ENCODE results near the gene NLRP6.

Gene NLRP6

DNA sequence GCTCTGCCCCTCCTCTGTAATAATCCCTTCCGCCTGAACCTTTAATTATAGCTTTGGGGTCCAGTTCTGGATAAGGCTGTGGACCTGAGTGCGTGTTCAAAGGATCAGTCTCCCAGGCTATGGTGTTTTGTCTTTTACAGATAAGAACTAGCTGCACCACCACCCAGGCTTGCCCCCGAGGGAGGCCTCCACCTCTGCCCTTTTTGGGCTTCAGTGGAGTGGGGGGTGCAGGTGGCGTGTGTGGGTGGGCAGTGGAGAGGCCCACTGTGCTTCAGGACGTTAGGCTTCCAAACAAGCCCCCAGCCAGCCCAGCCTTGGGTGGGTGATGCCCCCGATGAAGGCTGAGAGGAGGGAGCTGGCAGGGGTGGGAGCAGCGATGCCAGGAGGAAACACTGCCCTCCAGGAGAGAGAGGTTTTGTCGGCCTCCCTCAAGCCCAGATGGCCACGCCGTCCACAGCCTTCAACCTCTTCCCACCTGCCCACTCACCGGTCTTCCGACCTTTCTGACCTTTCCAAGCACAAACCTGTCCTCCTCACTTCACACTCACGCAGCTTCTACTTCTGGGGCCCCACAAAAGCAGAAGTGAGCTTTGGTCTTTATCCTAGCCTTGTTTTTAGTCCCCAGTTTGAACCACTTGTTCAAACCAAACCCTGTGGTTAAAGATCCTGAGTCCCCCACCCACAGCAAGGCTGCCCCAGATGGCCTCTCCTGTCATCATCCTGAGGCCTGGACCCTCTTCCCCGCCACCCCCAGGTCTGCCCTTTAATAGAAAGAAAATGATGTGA is 21.1 kb upstream of the NLRP6 start:
- DNase-seq (ENCODE audit: low spot score) = no peak

DNA sequence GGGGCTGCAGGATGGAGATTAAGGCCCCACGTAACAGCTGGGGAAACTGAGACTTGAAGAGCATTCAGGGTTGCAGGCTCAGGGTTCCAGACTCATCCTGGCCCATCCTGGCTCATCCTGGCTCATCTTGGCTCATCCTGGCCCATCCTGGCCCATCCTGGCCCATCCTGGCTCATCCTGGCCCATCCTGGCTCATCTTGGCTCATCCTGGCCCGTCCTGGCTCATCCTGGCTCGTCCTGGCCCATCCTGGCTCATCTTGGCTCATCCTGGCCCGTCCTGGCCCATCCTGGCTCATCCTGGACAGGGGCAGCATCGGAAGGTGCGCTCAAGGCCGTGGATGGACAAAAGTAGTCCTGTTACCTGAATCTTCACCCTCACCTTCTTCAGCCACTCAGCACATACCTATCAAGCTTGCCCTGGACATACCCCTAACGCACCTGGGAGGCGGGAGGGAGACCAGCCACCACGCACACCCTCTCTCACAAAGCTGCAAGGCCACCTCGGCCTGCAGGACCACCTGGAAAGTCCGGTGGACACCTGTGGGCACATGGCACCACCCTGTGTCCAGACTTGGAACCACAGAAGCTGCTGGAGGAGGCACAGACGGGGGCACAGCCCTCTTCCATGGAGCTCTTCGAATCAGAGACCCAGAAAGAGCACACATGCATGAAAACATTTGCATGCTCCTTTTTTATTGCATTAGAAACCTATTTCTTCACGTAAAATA is 20.3 kb upstream of the NLRP6 start:
- DNase-seq (ENCODE audit: low spot score) = no peak

DNA sequence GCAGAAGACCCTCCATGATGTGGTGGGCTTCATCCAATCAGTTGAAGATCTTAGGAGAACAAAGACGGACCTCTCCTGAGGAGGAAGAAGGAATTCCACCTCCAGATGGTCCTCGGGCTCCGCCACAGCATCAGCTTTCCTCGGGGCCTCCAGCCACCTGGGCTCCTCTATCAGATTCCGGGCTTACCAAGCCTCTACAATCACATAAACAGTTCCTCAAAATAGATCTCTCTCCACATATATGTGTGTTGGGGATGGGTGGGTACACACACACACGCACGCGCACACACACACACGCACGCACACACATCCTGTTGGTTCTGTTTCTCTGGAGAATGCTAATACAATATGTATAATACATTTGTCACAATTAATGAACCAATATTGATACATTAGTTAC is 18.8 kb upstream of the NLRP6 start:
- no peak for DNase-seq (ENCODE audit: low spot score)

DNA sequence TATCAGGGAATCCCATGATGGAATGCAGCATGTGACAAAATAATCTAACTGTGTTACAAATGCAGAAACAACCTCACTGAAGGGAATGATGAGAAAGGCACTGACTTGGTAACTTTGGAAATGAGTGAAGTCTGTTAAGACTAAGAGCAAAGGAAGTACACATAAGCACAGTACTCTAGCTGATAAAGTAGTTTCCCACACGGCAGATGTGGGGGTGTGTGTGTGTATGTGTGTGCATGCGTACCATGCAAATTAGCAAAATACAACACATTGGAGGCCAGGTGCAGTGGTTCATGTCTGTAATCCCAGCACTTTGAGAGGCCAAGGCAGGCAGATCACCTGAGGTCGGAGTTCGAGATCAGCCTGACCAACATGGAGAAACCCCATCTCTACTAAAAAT is 16.6 kb upstream of the NLRP6 start:
- no peak for DNase-seq (ENCODE audit: low spot score)

DNA sequence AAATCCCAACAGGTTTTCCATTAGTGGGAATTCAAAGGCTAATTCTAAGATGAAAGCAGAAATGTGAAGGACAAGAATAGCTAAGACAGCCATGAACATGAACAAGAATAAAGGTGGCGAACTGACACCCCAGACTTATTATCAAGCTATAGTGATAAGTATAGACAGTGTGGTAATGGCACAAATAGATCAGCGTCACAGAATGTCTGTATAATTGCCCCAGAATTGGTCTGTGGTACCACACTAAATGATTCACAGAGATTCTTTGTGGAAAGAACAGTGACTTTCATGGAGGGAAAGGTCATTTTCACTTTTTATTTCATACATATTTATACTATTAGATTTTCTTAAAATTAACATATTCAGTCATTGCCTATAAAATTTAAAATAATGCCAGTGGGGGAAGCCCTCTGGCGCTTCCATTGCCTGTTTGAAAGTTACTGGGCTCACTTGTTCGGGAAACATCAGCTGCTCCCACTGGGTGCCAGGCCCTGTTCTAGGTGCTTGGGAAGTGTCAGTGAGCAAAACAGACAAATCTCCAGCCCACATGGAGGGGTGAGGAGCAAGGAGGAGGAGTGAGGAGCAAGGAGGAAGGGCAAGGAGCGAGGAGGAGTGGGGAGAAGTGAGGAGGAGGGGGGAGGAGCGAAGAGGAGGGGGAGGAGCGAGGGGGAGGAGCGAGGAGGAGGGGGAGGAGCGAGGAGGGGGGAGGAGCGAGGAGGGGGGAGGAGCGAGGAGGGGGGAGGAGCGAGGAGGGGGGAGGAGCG is 11.3 kb upstream of the NLRP6 start:
- no peak for DNase-seq (ENCODE audit: low spot score)

DNA sequence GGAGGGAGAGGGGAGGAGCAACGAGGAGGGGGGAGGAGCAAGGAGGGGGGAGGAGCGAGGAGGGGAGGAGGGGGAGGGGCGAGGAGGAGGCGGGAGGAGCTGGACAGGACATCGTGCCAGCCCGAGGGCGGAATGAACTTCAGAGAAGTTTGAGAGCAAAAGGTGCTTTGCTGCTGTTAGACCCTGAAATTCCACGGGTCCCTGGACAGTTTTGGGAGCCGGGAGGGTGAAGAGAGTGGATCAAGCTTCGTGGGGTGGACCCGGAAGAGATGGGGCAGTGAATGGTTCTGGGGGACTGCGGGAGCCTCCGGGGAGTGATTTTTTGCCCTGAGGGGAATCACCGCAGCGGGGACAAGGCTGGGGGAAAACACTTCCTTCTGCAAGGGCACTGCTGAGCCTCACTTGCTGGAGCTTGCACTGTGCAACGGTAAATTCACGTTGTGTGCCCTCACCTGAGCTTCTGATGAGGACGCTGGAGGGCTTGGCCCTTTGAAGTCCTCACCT is 10.7 kb upstream of the NLRP6 start:
- DNase-seq (ENCODE audit: low spot score) = no peak

DNA sequence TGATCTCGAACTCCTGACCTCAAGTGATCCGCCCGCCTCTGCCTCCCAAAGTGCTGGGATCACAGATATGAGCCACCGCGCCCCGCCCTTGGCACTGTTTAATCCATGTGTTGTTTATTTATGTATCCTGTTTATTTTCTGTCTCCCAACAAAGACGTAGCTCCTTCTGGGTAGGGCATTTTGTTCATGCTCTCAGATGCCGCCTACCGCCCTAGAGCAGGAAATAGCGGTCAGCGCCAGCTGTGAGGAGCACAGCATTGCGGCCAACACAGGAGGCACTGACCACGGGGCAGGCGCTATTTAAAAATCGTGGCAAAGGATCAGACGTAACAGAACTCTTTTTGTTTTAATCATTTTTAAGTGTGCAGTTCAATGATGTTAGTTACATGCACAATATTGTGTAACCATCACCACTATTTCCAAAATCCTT is 9.5 kb upstream of the NLRP6 start:
- DNase-seq (ENCODE audit: low spot score) = peak; percentile 78

DNA sequence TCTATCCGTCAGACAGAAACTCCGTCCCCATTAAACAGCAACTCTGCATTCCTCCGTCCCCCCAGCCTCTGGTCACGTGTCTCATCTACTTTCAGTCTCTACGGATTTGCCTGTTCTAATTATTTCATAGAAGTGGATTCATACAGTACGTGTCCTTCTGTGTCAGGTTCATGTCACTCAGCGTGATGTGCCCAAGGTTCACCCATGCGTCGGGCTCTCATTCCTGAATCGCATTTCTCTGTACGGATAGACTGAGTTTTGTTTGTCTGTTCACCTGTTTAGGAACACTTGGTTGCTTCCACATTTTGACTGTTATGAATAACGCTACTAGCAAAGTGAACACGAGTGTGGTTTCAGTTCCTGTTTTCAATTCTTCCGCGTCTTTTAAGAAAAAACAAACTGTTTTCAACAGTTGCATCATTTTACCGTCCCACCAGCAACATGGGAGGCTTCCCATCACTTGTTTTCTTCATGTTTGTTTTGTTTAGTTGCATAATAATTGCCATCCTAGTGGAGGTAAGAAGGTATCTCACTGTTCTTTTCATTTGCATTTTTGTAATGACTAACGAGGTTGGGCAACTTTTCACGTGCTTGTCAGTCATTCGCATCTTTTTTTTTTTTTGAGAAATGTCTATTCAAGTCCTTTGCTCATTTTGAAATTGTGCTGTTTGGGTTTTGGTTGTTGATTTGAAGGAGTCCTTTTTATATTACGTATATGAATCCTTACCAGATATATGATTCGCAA is 8.9 kb upstream of the NLRP6 start:
- DNase-seq (ENCODE audit: low spot score) = peak; percentile 65

DNA sequence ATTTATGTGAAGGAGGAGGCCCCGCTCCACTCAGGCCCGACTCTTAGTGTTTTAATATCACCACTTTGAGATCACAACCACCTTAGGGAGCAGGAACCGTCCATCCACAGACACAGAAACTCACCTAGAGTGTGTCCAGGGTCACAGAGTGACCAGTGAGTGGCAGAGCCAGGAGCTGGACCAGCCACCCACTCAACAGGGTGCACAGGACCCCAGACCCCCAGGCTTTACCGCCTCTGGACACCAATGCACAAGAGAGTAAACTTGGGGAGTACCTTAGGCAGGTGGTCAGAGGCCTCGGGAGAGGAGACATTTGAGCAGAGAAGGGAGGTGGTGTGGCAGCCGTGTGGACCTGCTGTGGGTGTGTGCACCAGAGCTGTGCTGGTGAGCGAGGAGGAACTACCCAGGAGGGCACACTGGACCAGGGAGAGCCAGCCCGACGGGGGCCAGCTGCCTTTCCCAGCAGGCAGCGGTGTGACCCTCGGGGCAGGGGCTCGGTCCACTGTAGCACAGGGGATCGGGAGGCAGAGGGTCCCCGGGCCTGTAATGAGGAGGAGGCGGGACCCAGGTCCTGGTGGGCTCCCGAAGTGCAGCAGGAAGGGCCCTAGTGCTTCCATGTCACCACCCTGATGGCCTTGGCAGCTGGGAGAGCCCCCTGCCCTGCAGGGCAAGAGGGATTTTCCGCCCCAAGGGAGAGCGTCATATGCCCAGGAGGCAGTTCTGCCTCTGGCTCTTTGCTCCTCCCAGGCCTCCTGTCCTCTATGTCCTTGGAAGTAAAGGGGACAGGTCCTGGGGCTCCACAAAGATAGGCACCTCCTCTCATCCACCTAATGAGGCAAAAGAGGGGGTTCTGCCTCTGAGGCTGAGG is 7.5 kb upstream of the NLRP6 start:
- DNase-seq (ENCODE audit: low spot score) = no peak

DNA sequence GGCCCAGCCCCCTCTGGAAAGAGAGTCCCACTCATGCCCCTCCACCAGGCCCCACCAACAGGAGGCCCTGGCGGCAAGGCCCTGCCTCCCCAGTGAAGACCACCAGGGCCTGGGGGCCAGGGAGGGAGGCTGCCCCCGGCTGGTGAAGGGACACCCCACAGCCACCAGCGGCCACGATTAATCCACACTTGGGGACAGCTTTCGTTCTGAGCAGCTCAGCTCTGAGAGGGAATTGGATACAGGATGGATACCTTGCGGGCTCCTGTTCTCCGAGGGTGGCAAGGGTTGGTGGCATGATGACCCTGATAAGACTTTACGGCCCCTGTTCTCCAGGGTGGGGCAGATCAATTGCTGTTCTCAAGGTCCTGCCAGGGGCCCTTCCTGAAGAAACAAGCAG is 6.9 kb upstream of the NLRP6 start:
- no peak for DNase-seq (ENCODE audit: low spot score)

DNA sequence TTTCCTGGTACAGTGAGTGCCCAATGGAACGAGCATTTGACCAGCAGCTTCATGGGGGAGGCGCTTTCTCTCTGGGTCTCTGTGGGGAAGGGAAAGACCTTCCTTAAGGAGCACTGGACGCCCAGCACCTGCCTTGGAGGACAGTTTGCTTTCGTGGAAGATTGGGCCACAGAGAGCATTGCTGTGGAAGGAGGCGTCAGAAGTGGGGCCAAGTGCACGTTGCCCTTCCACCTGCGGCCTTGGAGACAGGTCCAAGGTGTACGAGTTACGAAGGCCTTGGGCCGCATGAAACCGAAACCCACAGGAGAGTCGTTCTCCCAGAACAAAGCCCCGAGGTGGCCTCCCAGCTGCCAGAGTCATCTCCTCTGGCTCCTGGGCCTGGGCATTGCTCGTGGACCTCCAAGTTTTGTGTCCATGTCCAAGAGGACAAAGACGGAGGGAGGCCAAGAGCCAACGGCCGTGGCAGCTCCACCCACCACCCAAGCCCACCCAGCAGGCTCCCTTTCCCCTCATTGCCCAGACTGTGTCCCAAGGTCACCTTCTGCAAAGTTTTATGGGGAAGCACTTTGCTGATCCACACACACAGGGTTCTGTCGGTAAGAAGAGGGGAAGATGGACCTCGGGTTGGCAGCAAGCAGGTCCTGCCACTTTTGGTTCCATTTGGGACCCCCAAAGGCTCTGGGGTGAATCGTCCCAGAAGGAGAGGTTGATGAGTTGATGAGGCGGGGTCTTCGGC is 5.8 kb upstream of the NLRP6 start:
- DNase-seq (ENCODE audit: low spot score) = no peak

DNA sequence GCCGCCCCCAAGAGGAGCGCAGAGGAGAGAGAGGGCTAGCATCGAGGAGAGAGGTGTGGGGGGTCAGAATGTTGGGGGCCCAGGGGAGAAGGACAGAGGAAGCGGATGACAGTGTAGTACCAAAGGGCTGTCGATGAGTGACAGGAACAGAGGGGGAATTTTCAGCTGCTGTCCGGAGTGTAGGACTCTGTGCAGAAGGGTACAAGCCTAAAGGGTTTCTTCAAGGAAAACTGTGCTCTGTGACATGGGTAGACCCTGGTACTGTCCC is 5.3 kb upstream of the NLRP6 start:
- no peak for DNase-seq (ENCODE audit: low spot score)

DNA sequence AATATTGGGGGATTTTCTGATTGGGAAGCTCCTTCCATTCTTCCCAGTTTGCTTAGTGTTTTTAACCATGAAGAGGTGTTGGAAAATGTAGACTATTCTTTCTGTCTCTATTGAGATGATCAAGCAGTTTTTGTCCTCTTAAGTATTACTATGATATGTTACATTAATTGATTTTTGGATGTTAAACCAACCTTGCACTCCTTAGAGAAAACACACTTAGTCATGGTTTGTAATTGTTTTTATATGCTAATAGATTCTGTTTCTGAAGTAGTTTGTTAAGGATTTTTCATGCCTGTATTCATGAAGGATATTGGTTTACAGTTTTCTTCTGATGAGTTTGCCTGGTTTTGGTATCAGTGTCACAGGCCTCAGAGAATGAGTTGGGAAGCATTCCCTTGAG is 2.0 kb upstream of the NLRP6 start:
- DNase-seq (ENCODE audit: low spot score) = no peak

DNA sequence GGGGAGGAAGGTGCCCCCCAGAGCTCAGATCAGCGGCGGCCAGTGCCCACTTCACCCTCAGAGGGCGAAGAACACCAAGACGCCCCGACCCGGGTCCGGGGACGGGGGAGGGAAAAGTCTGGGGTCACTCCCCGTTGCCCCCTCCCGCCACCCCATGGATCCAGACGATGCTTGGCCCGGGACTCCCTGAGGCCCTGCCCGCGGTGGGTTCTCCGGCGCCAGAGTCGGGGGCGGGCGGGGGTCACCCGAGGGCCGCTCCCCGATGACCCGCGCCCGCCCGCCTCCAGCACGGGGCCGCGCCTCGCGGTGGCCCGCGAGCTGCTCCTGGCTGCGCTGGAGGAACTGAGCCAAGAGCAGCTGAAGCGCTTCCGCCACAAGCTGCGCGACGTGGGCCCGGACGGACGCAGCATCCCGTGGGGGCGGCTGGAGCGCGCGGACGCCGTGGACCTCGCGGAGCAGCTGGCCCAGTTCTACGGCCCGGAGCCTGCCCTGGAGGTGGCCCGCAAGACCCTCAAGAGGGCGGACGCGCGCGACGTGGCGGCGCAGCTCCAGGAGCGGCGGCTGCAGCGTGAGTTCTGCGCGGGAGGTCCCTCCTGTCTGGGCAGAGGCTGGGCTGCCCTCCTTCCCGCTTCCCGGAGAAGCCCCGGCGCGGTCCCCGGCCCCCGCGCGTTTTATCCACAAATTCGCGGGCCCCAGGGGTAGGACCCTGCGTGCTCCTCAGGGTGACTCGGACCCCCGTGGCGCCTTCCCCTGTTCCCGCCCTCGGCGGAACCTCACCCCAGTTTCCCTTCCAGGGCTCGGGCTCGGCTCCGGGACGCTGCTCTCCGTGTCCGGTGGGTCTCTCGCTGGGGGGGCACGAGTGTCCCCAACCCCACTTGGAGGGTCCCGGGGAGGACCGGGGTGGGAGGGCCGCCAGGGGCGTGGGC is 1.1 kb downstream of the NLRP6 start:
- DNase-seq (ENCODE audit: low spot score) = no peak

DNA sequence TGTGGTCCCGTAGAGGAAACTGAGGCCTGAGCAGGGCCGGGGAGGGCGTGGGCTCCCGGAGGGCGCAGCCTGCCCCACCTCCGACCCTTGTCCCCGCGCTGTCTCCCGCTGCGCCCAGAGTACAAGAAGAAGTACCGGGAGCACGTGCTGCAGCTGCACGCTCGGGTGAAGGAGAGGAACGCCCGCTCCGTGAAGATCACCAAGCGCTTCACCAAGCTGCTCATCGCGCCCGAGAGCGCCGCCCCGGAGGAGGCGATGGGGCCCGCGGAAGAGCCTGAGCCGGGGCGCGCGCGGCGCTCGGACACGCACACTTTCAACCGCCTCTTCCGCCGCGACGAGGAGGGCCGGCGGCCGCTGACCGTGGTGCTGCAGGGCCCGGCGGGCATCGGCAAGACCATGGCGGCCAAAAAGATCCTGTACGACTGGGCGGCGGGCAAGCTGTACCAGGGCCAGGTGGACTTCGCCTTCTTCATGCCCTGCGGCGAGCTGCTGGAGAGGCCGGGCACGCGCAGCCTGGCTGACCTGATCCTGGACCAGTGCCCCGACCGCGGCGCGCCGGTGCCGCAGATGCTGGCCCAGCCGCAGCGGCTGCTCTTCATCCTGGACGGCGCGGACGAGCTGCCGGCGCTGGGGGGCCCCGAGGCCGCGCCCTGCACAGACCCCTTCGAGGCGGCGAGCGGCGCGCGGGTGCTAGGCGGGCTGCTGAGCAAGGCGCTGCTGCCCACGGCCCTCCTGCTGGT is 1.9 kb downstream of the NLRP6 start:
- no peak for DNase-seq (ENCODE audit: low spot score)

DNA sequence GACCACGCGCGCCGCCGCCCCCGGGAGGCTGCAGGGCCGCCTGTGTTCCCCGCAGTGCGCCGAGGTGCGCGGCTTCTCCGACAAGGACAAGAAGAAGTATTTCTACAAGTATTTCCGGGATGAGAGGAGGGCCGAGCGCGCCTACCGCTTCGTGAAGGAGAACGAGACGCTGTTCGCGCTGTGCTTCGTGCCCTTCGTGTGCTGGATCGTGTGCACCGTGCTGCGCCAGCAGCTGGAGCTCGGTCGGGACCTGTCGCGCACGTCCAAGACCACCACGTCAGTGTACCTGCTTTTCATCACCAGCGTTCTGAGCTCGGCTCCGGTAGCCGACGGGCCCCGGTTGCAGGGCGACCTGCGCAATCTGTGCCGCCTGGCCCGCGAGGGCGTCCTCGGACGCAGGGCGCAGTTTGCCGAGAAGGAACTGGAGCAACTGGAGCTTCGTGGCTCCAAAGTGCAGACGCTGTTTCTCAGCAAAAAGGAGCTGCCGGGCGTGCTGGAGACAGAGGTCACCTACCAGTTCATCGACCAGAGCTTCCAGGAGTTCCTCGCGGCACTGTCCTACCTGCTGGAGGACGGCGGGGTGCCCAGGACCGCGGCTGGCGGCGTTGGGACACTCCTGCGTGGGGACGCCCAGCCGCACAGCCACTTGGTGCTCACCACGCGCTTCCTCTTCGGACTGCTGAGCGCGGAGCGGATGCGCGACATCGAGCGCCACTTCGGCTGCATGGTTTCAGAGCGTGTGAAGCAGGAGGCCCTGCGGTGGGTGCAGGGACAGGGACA is 2.7 kb downstream of the NLRP6 start:
- DNase-seq (ENCODE audit: low spot score) = no peak

DNA sequence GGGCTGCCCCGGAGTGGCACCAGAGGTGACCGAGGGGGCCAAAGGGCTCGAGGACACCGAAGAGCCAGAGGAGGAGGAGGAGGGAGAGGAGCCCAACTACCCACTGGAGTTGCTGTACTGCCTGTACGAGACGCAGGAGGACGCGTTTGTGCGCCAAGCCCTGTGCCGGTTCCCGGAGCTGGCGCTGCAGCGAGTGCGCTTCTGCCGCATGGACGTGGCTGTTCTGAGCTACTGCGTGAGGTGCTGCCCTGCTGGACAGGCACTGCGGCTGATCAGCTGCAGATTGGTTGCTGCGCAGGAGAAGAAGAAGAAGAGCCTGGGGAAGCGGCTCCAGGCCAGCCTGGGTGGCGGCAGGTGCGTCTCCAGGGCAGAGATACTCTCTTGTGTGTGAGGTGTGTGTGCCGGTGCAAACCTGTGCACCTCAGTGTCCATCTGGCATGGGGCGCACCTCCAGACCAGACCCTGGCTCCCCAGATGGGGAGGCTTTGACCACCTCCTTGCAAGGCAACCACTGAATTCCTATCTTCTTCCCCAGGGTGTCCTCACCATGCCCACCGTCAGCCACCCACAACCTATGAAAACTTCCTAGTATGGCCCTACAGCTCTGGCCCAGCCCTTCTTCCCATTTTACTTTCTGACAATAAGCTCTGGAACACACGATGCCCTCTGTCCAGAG is 3.4 kb downstream of the NLRP6 start:
- DNase-seq (ENCODE audit: low spot score) = no peak
